Endometrial microvascular endothelial cells (primary cell): ENCODE data around the gene LRRC74B. TPM values are rescaled to one million over a fixed set of nuclear protein-coding genes. Genes with fewer than 3 reads are reported as not detected.

ENCODE experiments used
- total RNA-seq: library from RNA; depleted of rRNA; stranded (reverse); fragments of >200 nt; gene quantifications from one replicate; pipeline ENCODE4 v1.2.3, GENCODE V29; 2015; ENCODE audit errors: inconsistent ontology term

Gene LRRC74B
- total RNA-seq, 1 donor from 2014 or later, result not detected

Other genes starting within 250 kb of the LRRC74B start
- 52.4 TPM for gene PI4KA, start 187.1 kb upstream of the LRRC74B start, total RNA-seq
- 17.9 TPM for gene SNAP29, start 186.9 kb upstream of the LRRC74B start, total RNA-seq
- 55.8 TPM for gene CRKL, start 128.5 kb upstream of the LRRC74B start, total RNA-seq
- gene AIFM3, start 78.7 kb upstream of the LRRC74B start, total RNA-seq, result not detected
- gene LZTR1, start 63.6 kb upstream of the LRRC74B start, total RNA-seq, result 52.0 TPM
- gene THAP7, start 43.8 kb upstream of the LRRC74B start, total RNA-seq, result 17.0 TPM
- not detected for gene P2RX6, start 30.8 kb upstream of the LRRC74B start, total RNA-seq
- gene SLC7A4, start 13.4 kb upstream of the LRRC74B start, total RNA-seq, result not detected